K562 (cell line): ENCODE results near the gene CCL13. TPM values are rescaled to one million over a fixed set of nuclear protein-coding genes. Genes with fewer than 3 reads are reported as not detected.

Experiments
- polyA plus RNA-seq, 8 experiments: library from polyadenylated mRNA; depleted of rRNA in 4 of 8; stranded (reverse) in 5 of 8; unstranded in 3 of 8; fragments of >200 nt; fragmentation: Nextera tagmentation in 2 of 8; fragmentation: Illumina TruSeq in 1 of 8; extraction: Ambion mirVana in 2 of 8; extraction: Trizol in 1 of 8; gene quantifications; 2 replicates each; pipeline versions ENCODE4 v1.2.1 to v1.2.3, GENCODE V29; 2011 to 2014; ENCODE audit warnings: inconsistent platforms in 1 of 8, missing spikeins in 1 of 8
- total RNA-seq, 7 experiments: library from RNA; depleted of rRNA in 6 of 7; stranded (reverse); fragments of >200 nt in 6 of 7; fragmentation: Illumina TruSeq in 2 of 7; extraction: Trizol in 2 of 7; gene quantifications; 2 replicates each; pipeline versions ENCODE4 v1.2.1 to v1.2.3, GENCODE V29; 2011 to 2021; ENCODE audit warnings: low replicate concordance in 1 of 7
- TF ChIP-seq, protein P1 (sequence below), 2 experiments: fragments of 450-650 bp; IDR thresholded peaks; 2 replicates each; pipeline ENCODE4 v1.6.1; 2016; ENCODE audit warnings: mild to moderate bottlenecking in 2 of 2, borderline replicate concordance in 1 of 2, low read depth in 1 of 2, moderate library complexity in 1 of 2

Gene CCL13
- total and polyA plus RNA-seq, 9 of the 15 experiments (the other 6 are each of a cell fraction or from before 2014, with no cell fraction given) = not detected

DNA sequence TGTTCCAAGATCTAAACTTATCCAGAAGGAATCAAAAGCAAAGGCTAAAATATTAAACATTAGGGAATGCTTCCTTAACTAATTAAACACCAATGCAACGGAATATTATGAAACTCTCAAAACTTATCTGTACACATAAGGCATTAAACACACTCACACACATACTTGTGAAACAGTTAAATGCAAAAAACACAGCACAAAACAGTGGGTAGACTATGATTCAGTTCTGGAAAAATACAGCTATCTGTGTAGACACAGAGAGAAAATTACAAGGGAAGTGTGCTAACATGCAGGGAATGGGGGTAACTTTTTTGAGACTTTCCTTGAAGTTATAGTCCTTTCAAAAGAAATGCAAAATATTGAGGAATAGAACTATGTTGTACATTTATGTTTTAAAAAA is 43.4 kb downstream of the CCL13 start (continued):
- TF ChIP-seq, protein P1, sequence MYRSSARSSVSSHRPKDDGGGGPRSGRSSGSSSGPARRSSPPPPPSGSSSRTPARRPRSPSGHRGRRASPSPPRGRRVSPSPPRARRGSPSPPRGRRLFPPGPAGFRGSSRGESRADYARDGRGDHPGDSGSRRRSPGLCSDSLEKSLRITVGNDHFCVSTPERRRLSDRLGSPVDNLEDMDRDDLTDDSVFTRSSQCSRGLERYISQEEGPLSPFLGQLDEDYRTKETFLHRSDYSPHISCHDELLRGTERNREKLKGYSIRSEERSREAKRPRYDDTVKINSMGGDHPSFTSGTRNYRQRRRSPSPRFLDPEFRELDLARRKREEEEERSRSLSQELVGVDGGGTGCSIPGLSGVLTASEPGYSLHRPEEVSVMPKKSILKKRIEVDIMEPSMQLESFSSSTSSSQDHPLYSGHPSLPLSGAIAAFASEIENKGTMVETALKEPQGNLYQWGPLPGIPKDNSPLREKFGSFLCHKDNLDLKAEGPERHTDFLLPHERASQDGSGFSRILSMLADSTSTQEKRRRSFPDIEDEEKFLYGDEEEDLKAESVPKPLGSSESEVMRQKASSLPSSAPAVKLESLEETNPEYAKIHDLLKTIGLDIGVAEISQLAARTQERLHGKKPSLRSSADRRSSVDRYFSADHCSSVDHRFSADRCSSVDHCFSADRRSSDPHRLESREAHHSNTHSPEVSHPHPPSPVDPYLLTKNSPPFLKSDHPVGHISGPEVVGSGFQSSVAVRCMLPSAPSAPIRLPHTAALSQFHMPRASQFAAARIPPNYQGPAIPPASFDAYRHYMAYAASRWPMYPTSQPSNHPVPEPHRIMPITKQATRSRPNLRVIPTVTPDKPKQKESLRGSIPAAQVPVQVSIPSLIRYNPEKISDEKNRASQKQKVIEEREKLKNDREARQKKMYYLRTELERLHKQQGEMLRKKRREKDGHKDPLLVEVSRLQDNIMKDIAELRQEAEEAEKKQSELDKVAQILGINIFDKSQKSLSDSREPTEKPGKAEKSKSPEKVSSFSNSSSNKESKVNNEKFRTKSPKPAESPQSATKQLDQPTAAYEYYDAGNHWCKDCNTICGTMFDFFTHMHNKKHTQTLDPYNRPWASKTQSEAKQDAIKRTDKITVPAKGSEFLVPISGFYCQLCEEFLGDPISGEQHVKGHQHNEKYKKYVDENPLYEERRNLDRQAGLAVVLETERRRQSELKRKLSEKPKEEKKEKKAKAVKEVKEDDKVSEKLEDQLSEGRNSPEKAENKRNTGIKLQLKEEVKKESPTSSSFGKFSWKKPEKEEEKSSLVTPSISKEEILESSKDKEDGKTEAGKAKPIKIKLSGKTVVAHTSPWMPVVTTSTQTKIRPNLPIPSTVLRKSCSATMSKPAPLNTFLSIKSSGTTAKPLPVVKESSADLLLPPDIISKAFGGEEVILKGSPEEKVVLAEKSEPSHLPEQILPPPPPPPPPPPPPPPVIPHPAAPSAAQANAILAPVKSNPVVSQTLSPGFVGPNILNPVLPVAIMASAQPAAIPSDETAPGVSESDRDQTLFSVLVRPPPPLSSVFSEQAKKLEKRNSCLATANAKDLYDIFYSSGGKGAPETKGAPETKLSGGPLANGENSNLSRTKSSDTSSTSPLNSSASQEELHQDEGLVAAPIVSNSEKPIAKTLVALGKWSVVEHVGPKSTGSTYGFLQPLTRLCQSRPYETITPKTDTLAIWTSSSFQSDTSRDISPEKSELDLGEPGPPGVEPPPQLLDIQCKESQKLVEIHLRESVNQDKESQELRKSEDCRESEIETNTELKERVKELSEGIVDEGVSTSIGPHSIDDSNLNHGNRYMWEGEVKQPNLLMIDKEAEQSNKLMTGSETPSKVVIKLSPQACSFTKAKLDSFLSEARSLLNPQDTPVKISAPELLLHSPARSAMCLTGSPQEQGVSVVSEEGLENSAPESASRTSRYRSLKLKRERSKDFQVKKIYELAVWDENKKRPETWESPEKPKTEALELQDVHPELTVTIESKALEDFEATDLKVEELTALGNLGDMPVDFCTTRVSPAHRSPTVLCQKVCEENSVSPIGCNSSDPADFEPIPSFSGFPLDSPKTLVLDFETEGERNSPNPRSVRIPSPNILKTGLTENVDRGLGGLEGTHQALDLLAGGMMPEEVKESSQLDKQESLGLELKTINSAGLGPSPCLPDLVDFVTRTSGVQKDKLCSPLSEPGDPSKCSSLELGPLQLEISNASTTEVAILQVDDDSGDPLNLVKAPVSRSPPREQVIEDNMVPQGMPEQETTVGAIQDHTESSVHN (IDR thresholded peaks at IDR 0.05; ENCODE audit: borderline replicate concordance in 1 of 2, low read depth in 1 of 2) = no peak
- TF ChIP-seq, all 486 proteins: peak for 0
